ENCODE data around the gene HDAC10. TPM values are rescaled to one million over a fixed set of nuclear protein-coding genes. Genes with fewer than 3 reads are reported as not detected.
A peak's percentile ranks its signal among the peaks of the same experiment; 100 is the strongest.

HDAC10 gene
- total RNA-seq, 1 experiment from 2014 or later = 71.3 TPM

- Histone ChIP-seq H3K27ac (ENCODE audit: low read length) (no peak overlapping the region), H3K9me3 (ENCODE audit: control insufficient read depth, insufficient read depth, low read depth, low read length) (no peaks in the 10 kb centered on the region), H3K36me3 (ENCODE audit: control insufficient read depth, insufficient read depth, low read length) (0 out of 2 replicates have a peak, but pooled peaks cover 2% of the 10 kb centered on the region), H3K4me1 (ENCODE audit: control insufficient read depth, insufficient read depth, low read length) (no peaks in the 10 kb centered on the region), H3K27me3 (ENCODE audit: control insufficient read depth, insufficient read depth, low read length) (no peaks in the 10 kb centered on the region), H3K4me3 (ENCODE audit: low read depth in 2 of 2, low read length in 2 of 2) (no peak overlapping the region)
- no TSS peak for BruUV-seq (replicated peaks)
- intact Hi-C loops (cut with micrococcal nuclease; ENCODE audit: unreplicated experiment) = no loop called here
- ATAC-seq = no peak
- ChIA-PET POLR2A (no interaction called here), CTCF (no interaction called here)
- TF ChIP-seq POLR2AphosphoS5 (IDR thresholded peaks at IDR 0.05; ENCODE audit: low read depth, low read length) (no peak), CTCF (IDR thresholded peaks at IDR 0.05) (no peak)
- in situ Hi-C loops (cut with HindIII; ENCODE audit: low pct_unique_long_range_greater_than_20kb, low sequenced_read_pairs) = no loop called here
- DNase-seq (ENCODE audit: low read depth, low spot score) = no peak
These were observed 31.1 kb downstream of the HDAC10 start for GRCh38 chr22:50219800-50220602.

GRCh38 chr22:50218996-50219727 lies 31.9 kb downstream of the HDAC10 start:
- Histone ChIP-seq H3K4me3 (ENCODE audit: low read depth in 2 of 2, low read length in 2 of 2) (no peak overlapping the region), H3K27ac (ENCODE audit: low read length) (no peak overlapping the region), H3K4me1 (ENCODE audit: control insufficient read depth, insufficient read depth, low read length) (no peaks in the 10 kb centered on the region), H3K36me3 (ENCODE audit: control insufficient read depth, insufficient read depth, low read length) (0 out of 2 replicates have a peak, but pooled peaks cover 2% of the 10 kb centered on the region), H3K27me3 (ENCODE audit: control insufficient read depth, insufficient read depth, low read length) (no peaks in the 10 kb centered on the region), H3K9me3 (ENCODE audit: control insufficient read depth, insufficient read depth, low read depth, low read length) (no peaks in the 10 kb centered on the region)
- intact Hi-C loops (cut with micrococcal nuclease; ENCODE audit: unreplicated experiment) (no loop called here), in situ Hi-C loops (cut with HindIII; ENCODE audit: low pct_unique_long_range_greater_than_20kb, low sequenced_read_pairs) (no loop called here)
- CTCF ChIA-PET = no interaction called here
- DNase-seq (ENCODE audit: low read depth, low spot score) (no peak), ATAC-seq (peak; percentile 55)
- BruUV-seq (replicated peaks) = no TSS peak
- TF ChIP-seq TCF7L2 (IDR thresholded peaks at IDR 0.05; ENCODE audit: low read depth, low read length) = no peak
- TF ChIP-seq REST (IDR thresholded peaks at IDR 0.05; ENCODE audit: insufficient read depth in 1 of 2, low read depth in 2 of 2, low read length in 1 of 2) = no peak
- no peak for TF ChIP-seq POLR2AphosphoS5 (IDR thresholded peaks at IDR 0.05; ENCODE audit: low read depth, low read length)
- TF ChIP-seq SIN3A (IDR thresholded peaks at IDR 0.05; ENCODE audit: borderline replicate concordance, insufficient read depth, low read depth, low read length) = no peak
- TF ChIP-seq CTCF (IDR thresholded peaks at IDR 0.05) = no peak
- POLR2A ChIA-PET = interaction anchor here (0.6 kb wide), 1 partner anchor 37 kb away, joined by 8 read pairs; no protein-coding TSS in a partner anchor
